ENCODE measurements around the gene UBE3B.

The UBE3B gene

GRCh38 chr12:109580684-109581333 is 103.4 kb downstream of the UBE3B start:
- DNase-seq = no peak

- DNase-seq = no peak
Measured at GRCh38 chr12:109581334-109581691, 103.9 kb downstream of the UBE3B start.

GRCh38 chr12:109581856-109582255 is 104.4 kb downstream of the UBE3B start:
- DNase-seq = no peak

GRCh38 chr12:109582636-109583035 is 105.2 kb downstream of the UBE3B start:
- DNase-seq = peak; percentile 13

GRCh38 chr12:109583733-109584132 is 106.3 kb downstream of the UBE3B start:
- DNase-seq = no peak
